GM18511 (cell line): ENCODE measurements around the gene ZNF436.
"Not testable (repeated sequence)": the region's sequence is repeated elsewhere in the genome, so short reads cannot be mapped to it uniquely, and the experiment has no call there.

Experiments used
- ATAC-seq: cut with Tn5 transposase; IDR thresholded peaks from one replicate; pipeline ENCODE4 v1.9.1; 2021; ENCODE audit warnings: mild to moderate bottlenecking, moderate library complexity; ENCODE audit not compliant: unreplicated experiment

The ZNF436 gene

DNA sequence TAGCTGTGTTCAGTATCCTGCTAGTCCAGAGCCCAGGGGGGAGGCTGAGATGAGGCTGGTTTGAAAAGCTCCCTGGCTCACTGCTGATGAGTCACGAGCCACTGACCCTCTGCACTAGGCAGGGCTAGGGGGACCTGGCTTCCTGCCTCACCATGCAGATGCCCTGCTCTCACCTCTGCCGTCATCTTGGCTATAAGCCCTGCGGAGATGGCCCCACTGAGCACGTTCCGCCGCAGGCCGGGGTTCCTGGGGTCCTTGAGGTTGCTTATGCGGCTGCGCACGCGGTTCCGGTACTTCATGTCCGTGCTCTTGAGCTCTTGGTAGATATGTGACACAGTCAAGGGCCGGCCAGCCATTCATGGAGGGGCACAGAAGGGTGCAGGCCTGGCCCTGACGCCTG lies 24.1 kb upstream of the ZNF436 start:
- ATAC-seq: no peak

DNA sequence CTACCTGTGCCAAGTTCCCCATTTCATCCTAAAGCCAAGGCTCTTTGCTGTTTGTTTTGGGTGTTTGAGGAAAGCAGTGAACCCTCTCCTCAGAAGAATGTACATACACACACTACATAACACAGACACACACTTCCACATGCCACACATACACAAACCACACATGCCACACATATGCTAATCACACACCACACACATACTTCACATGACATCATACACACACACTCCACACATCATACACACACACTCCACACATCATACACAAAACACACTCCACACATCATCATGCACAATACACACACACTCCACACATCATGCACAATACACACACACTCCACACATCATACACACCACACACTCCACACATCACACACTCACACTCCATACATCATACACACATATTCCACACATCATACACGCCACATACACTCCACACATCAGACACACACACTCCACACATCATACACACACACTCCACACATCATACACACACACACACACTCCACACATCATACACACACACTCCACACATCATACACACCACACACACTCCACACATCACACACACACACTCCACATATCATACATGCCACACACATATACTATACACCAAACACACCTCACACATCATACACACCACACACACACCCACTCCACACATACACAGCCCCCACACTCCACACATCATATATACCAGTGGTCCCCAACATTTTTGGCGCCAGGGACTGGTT lies 22.7 kb upstream of the ZNF436 start:
- no peak for ATAC-seq

DNA sequence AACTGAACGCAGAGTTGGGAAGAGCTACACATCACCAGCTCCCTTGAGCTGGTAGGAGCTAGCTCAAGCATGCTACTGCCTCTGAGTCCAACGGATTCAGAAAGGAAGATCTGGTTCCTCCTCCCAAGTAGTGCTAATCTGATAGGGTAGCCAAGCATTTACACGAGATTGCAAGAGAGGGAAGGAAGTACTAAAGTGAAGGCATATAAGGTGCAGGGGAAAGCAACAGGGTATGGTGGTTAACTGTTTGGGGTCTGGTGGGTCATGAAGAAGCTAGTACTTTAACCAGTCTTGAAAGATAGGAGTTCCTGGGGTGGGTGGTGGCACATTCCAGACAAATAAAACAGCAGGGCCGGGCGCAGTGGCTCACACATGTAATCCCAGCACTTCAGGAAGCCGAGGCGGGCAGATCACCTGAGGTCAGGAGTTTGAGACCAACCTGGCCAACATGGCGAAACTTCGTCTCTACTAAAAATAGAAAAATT lies 20.2 kb upstream of the ZNF436 start:
- no peak for ATAC-seq

DNA sequence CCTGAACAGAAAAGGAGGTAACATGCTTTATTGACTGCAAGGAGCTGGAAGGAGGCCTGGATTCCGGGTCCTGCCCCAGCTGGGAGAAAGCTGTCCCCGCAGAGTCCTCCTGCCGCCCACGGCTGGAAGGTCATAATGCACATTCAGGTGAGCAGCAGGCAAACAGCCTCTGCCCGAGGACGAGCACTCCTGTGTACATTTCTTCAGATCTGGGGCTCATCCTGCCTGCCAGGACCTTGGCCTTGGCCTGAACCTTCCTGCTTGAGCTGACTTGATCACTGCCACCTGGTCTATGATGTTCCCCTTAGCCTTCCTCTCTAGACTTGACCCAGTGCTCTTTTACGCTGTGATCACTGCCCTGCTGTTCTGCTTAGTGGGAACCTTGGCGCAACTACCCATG lies 17.9 kb upstream of the ZNF436 start:
- no peak for ATAC-seq

DNA sequence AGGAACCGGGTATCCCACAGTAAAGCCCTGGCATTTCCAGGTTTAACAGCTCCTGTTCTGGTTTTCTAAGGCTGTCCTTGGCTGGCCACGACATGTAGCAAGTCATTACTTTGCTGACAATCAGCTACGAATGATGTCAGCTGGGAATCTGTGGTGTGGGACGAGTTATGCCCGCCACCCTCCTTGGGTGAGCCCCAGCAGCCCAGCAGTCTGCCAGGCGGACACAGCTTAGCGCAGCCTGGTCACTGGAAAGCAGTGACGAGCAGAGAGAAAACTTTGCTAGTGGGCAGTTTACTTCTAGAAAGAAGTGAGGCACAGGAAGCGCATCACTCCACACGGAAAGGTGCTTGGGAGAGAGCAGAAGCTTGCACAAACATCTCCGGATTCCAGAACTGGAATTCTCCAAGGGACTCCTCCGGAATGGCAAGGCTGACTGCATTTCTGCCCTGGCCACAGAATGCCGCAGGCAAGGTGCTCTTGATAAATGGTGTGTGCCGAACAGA lies 15.5 kb upstream of the ZNF436 start:
- no peak for ATAC-seq

DNA sequence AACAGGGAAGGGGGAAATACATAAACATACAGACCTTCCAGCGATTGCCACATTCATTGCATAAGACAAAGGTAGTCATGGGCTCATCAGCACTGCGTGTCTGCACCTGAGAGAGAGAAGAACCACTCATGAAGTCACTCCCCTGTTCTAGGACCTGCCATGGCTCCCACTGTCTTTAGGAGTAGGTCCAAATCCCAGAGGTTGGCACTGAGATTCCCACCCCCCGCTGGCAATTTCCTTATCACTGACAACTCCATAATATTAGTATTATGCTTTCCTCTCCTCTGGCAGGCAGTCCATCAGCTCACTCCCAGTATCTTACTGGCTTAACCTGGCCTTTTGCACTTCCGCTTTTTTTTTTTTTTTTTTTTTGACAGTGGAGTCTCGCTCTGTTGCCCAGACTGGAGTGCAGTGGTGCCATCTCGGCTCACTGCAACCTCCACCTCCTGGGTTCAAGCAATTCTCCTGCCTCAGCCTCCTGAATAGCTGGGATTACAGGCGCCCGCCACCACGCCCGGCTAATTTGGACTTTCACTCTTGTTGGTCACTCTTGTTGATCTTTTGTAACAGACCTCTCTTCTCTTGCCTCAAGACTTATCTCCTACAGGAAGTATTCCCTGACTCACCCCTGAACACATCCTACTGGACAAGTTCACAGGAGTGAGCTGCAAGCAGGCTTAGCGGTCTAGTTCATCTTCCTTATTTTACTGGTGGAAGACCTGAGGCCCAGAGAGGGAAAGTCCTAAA lies 14.8 kb upstream of the ZNF436 start:
- ATAC-seq: no peak

DNA sequence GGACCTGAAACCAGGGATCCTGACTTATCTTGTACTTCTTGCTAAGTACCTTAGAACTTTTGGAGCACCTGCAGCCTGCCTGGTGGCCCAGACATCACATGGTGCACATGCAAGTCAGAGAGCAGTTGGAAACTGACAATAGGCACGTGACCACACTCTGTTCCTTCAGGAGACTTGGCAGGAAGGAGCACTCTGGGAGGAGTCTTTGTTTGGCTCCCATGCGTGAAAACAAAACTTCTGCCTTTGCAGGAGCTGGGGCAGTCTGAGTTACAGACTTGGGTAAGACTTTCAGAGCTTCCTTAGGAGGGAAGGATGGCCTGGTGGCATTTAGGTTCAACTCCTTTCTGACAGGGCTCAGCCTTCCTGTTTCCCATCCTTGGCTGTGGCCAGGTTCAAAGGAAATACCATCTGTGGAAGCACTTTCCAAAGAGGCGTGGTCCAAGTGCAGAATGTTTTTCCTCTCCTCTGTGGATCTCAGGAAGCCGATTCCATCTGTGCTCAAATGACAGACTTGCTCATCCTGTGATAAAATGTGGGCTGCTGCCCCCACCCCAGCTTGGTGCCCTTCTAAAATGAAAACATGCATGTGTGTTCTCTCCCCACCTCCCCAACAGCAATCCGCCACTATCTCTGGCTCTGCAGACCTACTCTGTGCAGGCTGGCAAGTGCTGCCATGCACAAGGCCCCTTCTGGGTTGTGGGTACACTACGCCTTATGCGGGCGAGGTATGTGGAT lies 14.1 kb upstream of the ZNF436 start:
- ATAC-seq: no peak

DNA sequence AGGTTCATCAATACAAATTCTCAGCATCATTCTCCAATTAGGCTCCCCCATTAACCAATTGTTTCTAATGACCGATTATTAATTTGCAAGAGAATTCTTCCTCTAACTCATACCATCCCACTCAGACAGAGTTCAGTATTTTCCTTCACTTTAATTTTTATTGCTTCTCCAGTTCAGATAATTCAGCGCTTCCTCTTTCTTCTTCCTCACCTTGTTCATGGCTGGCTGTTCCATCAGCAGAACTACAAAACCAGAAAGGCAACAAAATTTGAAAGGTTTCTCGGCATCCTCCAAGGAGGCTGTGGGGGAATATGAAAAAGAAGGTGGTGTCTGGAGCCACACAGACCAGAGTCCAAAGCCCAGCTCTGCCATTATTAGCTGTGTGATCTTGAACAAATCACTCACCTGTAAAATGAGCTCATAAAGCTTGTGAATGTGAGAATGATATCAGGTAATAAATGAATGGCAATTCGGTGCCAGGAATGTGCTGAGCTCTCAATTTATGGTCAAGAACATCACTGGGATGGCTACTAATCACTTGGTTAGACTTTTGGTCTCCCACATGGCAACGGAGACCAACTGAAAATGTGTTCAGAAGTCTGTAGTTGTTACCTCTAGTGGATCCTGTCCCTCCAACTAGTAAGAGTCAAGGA lies 11.7 kb upstream of the ZNF436 start:
- no peak for ATAC-seq

DNA sequence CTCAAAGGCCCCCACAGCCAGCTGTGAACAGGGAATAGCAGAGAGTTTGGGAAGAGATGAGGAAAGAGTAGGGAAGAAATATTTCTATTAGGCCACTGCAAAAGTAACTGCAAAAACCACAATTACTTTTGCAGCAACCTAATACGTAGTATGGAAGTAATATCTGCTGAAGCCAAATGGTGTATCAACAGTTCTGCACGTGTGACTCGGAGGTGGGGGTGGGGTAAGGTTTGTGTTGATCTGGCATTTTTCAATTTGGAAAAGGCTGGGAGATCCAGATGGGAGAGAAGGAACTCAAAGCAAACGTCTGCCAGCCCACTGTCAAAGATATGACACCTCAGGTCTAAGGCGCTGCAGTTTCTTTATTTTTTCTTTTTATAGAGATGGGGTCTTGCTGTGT lies 11.1 kb upstream of the ZNF436 start:
- ATAC-seq: no peak

DNA sequence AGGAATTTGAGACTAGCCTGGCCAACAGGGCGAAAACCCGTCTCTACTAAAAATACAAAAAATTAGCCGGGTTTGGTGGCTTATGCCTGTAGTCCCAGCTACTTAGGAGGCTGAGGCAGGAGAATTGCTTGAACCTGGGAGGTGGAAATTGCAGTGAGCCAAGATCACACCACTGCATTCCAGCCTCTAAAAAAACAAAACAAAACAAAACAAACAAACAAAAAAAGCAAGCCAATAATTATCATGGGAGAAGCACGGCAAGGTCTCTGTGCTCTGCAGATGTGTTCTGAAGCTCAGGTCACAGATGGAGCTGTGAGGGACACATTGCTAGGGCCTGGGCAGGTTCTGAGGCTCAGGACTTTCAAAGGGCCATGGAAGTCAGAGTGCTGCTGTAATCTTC lies 10.6 kb upstream of the ZNF436 start:
- not testable (repeated sequence) for ATAC-seq

DNA sequence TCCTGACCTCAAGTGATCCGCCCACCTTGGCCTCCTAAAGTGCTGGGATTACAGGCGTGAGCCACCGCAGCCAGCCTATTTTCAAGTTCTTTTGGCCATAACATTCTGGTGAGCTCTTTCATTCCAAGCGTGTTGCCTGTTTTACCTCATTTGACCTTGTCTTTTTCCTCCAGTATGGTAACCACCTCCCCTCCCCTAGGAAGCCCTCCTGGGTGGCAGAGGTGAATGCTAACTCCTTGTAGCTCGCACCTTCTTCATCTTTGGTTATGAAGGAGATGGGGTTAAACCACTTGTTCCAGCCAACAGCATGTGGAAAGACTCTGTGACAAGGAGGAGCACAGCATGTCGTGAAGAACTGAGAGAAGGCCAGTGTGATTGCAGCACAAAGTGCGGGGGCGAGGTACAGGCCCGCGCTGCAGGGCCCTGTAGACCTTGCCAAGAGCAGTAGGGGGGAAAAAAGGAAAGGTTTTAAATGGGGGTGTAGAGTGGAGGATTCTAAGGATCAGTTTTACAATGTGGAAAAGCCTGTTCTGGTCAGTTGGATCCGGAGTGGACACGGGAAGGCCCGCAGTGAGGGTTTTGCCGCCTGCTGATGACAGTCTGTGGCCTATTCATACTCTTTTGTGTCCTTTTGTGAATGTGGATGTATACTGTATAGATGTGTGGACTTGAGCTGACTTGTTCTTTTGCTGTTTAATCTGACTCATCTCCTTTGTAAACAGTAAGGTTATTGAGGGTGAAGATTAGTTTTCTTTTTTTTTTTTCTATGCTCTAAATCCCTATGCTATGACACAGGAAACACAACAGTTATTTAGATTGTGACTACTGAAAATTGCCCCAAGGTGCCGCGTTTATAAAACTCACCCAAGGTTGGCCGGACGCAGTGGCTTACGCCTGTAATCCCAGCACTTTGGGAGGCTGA lies 7.5 kb upstream of the ZNF436 start:
- no peak for ATAC-seq

DNA sequence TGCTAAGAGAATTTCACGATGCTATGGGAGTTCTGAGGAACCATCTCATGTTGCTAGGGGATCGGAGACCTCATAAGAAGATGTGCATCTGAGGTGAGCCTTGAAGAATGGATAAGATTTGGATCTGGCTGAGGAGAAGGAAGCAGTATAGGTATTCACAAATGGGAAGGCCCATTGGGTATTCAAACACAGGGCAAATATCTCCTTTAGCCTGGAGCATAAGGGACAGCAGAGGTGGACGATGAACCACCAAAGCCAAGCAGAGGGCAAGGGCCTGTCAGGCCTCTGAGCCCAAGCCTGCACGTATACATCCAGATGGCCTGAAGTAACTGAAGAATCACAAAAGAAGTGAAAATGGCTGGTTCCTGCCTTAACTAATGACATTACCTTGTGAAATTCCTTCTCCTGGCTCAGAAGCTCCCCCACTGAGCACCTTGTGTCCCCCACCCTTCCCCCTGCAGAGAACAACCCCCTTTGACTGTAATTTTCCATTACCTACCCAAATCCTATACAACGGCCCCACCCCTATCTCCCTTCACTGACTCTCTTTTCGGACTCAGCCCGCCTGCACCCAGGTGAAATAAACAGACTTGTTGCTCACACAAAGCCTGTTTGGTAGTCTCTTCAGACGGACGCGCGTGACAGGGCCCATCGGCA lies 4.6 kb upstream of the ZNF436 start:
- ATAC-seq: not testable (repeated sequence)

DNA sequence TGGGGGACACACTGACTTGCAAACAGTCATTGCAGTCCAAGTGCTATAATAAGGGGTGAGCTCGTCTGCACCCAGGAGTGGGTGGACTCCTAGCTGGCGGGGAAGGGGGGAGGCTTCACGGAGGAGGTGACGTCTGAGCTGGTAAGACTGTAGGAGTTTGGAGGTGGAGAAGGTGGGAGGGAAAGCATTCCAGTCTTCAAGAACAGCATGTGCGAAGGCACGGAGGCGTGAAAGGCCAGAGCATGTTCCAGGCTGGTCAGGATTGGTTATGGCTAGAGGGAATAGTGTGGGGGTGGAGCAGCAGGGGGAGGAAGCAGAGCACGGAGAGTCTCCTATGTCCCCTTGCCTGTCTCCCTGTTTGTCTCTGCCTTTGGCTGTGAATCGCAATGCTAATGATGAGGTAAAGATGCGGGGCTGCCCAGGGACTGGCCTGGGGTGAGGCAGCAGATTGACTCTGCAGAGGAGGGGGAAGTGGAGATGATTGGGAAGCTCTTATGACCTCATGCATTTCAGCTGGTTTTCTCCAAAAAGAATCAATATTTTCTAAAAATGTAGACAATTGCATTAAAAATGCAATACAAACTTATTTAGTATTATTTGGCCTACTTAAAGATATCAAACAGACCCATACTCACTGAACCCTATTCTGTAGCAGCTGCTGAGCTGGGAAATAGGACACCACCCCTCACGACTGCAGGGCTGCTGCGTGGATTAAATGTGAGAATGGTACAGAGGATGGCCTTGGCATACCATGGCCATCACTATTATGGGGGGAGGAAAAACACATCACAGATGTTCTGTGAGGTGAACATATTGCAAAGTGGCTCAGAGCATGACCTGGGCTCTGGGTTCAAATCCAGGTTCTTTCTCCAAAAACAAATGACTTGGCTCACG lies 2.6 kb upstream of the ZNF436 start:
- ATAC-seq: no peak

DNA sequence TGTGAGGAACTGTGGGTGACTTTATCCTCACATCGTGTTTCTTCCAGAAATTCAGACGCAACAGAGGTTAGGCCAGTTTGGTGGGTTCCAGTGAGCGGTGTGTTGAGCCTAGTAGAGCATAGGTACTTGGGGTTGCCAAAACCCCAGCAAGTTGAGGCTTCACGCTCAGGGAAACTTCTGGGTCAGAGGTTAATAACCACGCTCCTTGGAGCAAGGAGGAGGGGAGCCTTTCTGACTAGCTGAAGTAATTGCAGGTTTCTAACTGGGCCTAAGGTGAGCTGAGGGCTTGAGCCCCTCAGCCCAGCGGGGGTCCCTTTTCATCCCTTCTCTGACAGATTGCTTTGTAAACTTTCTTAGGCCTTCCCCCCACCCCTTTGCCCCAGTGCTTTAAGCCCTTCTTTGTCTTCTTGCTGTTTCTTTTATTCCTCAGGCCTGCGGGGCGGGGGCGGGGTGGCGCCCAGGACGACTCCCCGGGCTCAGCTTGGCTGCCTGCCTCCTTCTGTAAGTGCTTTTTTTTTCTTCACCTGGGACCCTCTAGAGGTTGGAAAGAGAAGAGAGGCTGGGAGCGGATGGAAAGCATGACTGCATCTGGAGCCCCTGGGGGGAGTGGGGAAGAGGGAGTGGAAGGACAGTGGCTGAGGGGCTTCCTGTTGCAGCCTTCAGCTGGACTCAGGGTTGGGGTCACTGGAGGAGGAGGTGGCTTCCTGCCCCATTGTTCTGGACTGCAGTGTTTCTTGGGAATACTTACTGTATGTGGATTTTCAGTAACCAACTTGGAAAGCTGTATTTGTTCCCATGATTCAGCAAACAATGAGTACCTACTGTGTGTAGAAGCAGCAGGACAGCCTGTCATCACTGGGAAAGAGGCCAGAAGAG lies 1.3 kb upstream of the ZNF436 start:
- ATAC-seq: no peak

DNA sequence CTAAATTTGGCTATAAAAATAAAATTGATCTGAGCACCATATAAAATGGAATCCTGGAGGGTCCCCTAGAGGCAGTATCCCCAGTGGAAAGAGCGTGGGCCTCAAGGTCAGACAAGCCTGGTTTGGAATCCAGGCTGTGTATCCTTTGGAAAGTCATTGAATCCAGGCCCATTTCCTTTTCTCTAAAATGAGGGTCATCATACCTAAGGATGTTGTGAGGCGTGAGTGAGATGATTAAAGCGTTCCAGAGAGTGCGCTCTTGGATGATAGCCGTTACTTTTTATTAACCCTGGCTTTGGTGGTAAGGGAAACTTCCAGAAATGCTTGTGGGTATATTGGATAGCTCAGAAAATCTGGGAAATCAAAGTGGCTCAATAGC lies 683 bp upstream of the ZNF436 start:
- ATAC-seq: no peak

DNA sequence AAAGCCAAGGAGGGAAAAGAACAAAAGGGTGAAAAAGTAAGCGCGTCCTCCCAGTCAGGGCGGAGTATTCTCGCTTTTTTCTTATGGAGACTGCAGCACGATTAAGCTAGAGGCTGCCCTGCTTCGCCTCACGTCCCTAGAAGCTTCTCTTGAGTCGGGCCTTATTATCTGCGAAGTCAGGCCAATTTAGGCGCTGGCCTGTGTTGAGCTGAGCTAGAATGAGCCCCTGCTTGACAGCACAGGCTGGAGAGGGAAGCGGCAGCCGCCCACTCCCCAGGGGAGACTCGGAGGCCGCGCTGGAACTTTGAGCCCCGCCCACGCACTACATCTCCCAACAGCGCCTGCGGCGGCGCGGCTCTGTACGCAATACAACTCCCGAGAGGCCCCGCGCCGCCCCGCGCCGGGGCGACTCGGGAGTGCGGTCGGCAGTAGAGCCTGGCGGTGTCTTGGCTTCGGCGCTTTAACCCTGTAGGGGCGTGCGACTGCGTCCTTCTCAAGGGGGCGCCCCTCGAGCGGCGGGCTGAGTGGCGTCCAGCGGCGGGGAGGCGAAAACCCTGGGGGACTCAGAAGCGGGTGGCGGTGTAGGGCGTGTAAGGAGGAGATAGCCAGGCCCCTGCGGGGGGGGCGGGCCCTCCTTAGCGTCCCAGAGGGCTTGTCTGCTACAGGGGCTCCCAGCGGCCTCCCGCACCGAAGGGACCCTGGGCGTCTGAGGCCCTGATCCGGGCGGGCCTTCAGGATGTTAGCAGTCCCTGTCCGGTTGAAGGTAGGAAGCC lies 888 bp downstream of the ZNF436 start:
- ATAC-seq: peak; percentile 75
